Activated CD8-positive, alpha-beta T cell treated with anti-CD3 and anti-CD28 coated beads for 36 hours (primary cell): ENCODE results near the gene ITGB1BP1. TPM values are rescaled to one million over a fixed set of nuclear protein-coding genes. Genes with fewer than 3 reads are reported as not detected.

ENCODE experiments used
- ATAC-seq: fragments of 200-7000 bp; cut with Tn5 transposase; one replicate; pipeline ENCODE4 v1.10.0; 2021; ENCODE audit warnings: mild to moderate bottlenecking, moderate library complexity
- CTCF ChIA-PET: fragments of 350-600 bp; sonication (Branson Sonifier 250); formaldehyde crosslinking; loops from one replicate; lab custom pipeline; 2021; ENCODE audit warnings: antibody characterized with exemption; lab: Charles Lee
- POLR2A ChIA-PET: fragments of 350-600 bp; sonication (Branson Sonifier 250); formaldehyde crosslinking; loops from one replicate; lab custom pipeline; 2021; ENCODE audit warnings: antibody characterized with exemption; lab: Charles Lee
- DNase-seq: peaks from one replicate; pipeline ENCODE4 v3.0.0-alpha.2; 2020
- H3K27ac Mint-ChIP-seq: one replicate; pipeline ENCODE4 v1.8.0; 2021; ENCODE audit warnings: mild to moderate bottlenecking, mixed read lengths
- H3K27me3 Mint-ChIP-seq: one replicate; pipeline ENCODE4 v1.8.0; 2021; ENCODE audit warnings: mixed read lengths
- H3K36me3 Mint-ChIP-seq: one replicate; pipeline ENCODE4 v1.8.0; 2021; ENCODE audit warnings: low read depth, mixed read lengths
- H3K4me1 Mint-ChIP-seq: one replicate; pipeline ENCODE4 v1.8.0; 2021; ENCODE audit warnings: low read depth, mixed read lengths
- H3K4me3 Mint-ChIP-seq: one replicate; pipeline ENCODE4 v1.8.0; 2021; ENCODE audit warnings: mild to moderate bottlenecking, moderate library complexity, mixed read lengths
- H3K9me3 Mint-ChIP-seq: one replicate; pipeline ENCODE4 v1.8.0; 2021; ENCODE audit warnings: mixed read lengths
- intact Hi-C: fragments of 100-400 bp; cut with micrococcal nuclease; formaldehyde crosslinking; loops from one replicate; pipeline ENCODE4 v1.10.0; 2022
- total RNA-seq, 2 experiments: library from RNA; stranded (reverse); gene quantifications; one replicate each; pipeline ENCODE4 v1.2.3, GENCODE V29; 2021
- TF ChIP-seq, protein P1 (sequence below): fragments of 200-600 bp; IDR thresholded peaks from one replicate; pipeline ENCODE4 v1.8.0; 2022; ENCODE audit warnings: antibody characterized with exemption, mild to moderate bottlenecking

The ITGB1BP1 gene
- total RNA-seq, 2 experiments from 2014 or later, result 111 to 117 TPM

DNA sequence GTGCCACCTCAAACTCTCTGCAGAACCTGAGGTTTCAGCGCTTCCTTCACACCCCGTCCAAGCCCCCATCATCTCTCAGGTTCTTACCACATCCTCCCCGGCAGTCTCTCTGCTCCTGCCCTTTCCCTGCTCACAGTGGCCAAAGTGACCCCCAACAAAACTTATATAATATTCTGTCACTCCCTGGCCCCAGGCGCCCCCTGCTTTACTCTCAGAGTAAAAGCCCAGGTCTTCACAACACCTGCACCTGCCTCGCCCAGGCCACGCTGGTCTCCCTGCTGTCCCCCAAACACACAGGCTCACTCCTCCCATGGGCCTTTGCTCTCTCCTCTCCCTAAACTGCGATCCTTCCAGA, 6.4 kb downstream of the ITGB1BP1 start:
- TF ChIP-seq, protein P1, sequence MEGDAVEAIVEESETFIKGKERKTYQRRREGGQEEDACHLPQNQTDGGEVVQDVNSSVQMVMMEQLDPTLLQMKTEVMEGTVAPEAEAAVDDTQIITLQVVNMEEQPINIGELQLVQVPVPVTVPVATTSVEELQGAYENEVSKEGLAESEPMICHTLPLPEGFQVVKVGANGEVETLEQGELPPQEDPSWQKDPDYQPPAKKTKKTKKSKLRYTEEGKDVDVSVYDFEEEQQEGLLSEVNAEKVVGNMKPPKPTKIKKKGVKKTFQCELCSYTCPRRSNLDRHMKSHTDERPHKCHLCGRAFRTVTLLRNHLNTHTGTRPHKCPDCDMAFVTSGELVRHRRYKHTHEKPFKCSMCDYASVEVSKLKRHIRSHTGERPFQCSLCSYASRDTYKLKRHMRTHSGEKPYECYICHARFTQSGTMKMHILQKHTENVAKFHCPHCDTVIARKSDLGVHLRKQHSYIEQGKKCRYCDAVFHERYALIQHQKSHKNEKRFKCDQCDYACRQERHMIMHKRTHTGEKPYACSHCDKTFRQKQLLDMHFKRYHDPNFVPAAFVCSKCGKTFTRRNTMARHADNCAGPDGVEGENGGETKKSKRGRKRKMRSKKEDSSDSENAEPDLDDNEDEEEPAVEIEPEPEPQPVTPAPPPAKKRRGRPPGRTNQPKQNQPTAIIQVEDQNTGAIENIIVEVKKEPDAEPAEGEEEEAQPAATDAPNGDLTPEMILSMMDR, result no peak
- intact Hi-C loops, result no loop called here
- Mint-ChIP-seq H3K9me3 (no peaks in the 10 kb centered on the region), H3K36me3 (peaks cover 31% of the 10 kb centered on the region), H3K27me3 (no peaks in the 10 kb centered on the region), H3K4me1 (peaks cover 37% of the 10 kb centered on the region), H3K4me3 (no peak overlapping the region), H3K27ac (peak overlapping the region; percentile 14)
- ATAC-seq, result no peak
- no peak for DNase-seq
- CTCF ChIA-PET, result no interaction called here
- POLR2A ChIA-PET, result no interaction called here

DNA sequence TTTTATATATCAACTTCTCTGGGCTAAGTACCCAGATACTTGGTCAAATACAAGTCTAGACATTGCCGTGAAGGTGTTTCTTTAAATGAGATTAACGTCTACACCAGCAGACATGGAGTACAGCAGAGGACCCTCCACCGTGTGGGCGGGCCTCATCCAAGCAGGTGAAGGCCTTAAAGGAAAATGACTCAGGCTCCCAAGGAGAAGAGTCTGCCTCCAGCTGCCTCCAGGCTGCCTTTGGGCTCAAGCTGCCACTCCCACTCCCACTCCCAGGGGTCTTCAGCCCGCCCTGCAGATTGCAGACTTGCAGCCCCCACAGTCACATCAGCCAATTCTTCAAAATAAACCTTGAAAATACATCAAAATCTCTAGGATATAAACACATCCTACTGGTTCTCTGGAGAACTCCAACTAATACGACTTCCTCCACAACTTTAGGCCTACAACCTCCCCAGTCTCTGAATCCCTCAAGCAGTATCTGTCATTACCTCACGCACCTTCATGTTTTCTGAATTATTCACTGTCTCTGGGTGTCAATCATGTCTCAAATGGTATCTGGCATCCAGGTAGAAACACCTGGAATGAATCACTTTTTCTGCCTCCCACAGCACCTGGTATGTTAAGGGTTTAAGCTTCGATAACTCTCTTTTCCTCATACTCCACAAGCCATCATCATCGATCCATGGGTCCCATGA, 6.9 kb downstream of the ITGB1BP1 start:
- no peak overlapping the region for H3K4me3 Mint-ChIP-seq

DNA sequence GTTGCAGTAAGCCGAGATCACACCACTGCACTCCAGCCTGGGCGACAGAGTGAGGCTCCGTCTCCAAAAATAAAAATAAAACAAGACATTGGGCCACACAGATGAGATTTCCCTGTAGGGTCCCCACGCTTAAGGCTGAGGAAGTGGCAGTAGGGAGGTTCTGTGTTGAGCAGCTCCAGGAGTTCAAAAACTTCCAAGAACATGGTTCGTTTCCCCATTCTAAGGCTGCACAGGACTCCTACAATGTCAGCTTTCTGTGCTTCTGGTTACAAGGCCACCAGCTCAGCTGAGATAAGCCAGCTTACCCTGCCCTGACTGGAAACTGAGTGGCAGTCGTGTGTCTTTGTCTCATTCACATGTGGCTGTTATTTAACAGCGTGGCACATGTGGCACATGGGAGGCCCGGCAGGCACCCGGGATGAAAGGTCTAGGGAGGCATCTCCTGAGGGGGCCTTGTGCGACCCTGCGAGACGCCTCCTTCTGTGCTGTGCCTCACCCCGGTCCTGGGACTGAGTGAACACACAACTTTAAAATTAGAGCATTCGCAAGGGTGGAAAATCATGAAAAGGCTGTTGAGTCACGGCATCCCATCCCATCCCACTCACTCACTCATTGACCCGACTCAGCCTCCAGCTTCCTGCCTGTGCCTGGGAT, 7.7 kb downstream of the ITGB1BP1 start:
- Mint-ChIP-seq H3K36me3 (peaks cover 30% of the 10 kb centered on the region), H3K9me3 (no peaks in the 10 kb centered on the region), H3K4me3 (no peak overlapping the region), H3K4me1 (peaks cover 30% of the 10 kb centered on the region), H3K27me3 (no peaks in the 10 kb centered on the region), H3K27ac (no peak overlapping the region)
- POLR2A ChIA-PET, result interaction anchor here (0.6 to 1.0 kb wide), 2 partner anchors 11 to 154 kb away, joined by 3 read pairs; no protein-coding TSS in a partner anchor
- TF ChIP-seq, protein P1, result no peak
- CTCF ChIA-PET, result no interaction called here
- ATAC-seq (no peak), DNase-seq (no peak)
- intact Hi-C loops, result no loop called here

More for the DNA sequence above, 6.9 kb downstream of the ITGB1BP1 start:
- Mint-ChIP-seq H3K27ac (peak overlapping the region; percentile 14), H3K36me3 (peaks cover 30% of the 10 kb centered on the region), H3K4me1 (peaks cover 32% of the 10 kb centered on the region), H3K27me3 (no peaks in the 10 kb centered on the region), H3K9me3 (no peaks in the 10 kb centered on the region)
- intact Hi-C loops, result no loop called here
- DNase-seq (no peak), ATAC-seq (no peak)
- CTCF ChIA-PET, result no interaction called here
- TF ChIP-seq, protein P1, result no peak
- POLR2A ChIA-PET, result no interaction called here

DNA sequence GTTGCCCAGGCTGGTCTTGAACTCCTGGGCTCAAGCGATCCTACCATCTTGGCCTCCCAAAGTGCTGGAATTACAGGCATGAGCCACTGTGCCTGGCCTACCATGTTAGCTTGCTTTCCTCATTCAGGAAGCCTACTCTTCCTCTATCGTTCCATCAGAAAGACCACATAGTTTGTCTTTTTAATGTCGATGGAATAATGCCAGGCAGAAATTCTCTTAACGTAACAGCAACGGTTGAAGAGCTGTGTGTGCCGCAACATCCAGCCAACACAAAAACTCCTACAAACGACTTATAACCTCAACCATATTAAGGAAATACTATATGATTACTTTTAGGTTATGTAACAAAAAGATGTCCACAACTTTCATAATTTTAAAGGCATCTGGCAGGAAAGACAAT, 10.5 kb downstream of the ITGB1BP1 start:
- ChIA-PET POLR2A (interaction anchor here (0.7 to 1.1 kb wide), 2 partner anchors 10 to 120 kb away, joined by 3 read pairs; partner anchors contain the start of genes CPSF3 and ITGB1BP1), CTCF (no interaction called here)
- ATAC-seq (no peak), DNase-seq (no peak)
- Mint-ChIP-seq H3K36me3 (peaks cover 30% of the 10 kb centered on the region), H3K9me3 (no peaks in the 10 kb centered on the region), H3K27ac (no peak overlapping the region), H3K27me3 (no peaks in the 10 kb centered on the region), H3K4me3 (no peak overlapping the region), H3K4me1 (peaks cover 10% of the 10 kb centered on the region)
- TF ChIP-seq, protein P1, result no peak
- intact Hi-C loops, result no loop called here

DNA sequence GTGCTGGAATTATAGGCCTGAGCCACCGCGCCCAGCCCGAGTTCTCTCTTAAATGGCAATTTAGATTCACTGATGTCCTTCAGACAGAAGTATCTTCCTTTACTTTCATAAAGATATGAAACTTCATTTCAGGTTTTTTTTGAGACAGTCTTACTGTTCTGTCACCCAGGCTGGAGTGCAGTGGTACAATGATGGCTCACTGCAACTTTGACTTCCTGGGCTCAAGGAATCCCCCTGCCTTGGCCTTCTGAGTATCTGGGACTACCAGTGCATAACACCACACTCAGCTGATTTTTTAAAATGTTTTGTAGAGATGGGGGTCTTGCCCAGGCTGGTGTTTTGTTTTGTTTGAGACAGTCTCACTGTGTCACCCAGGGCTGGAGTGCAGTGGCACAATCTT, 13.2 kb downstream of the ITGB1BP1 start:
- peaks cover 22% of the 10 kb centered on the region for H3K36me3 Mint-ChIP-seq
- no peak overlapping the region for H3K27ac Mint-ChIP-seq
- intact Hi-C loops, result no loop called here
- POLR2A ChIA-PET, result no interaction called here
- CTCF ChIA-PET, result no interaction called here
- ATAC-seq (peak; percentile 37), DNase-seq (no peak)
- H3K9me3 Mint-ChIP-seq, result no peaks in the 10 kb centered on the region
- TF ChIP-seq, protein P1, result no peak
- no peak overlapping the region for H3K4me3 Mint-ChIP-seq
- H3K4me1 Mint-ChIP-seq, result no peaks in the 10 kb centered on the region
- H3K27me3 Mint-ChIP-seq, result no peaks in the 10 kb centered on the region
